ENCODE measurements around the gene DR1.
"Not testable (repeated sequence)": the region's sequence is repeated elsewhere in the genome, so short reads cannot be mapped to it uniquely, and the experiment has no call there.

Gene DR1

GRCh38 chr1:93344484-93344883 is 1.2 kb upstream of the DR1 start:
- DNase-seq: no peak

- no peak for DNase-seq
Observed at GRCh38 chr1:93344886-93345632, 648 bp upstream of the DR1 start.

GRCh38 chr1:93346421-93346993 is 800 bp downstream of the DR1 start:
- DNase-seq: no peak

- no peak for DNase-seq
Observed at GRCh38 chr1:93347334-93347899, 1.7 kb downstream of the DR1 start.

GRCh38 chr1:93348104-93348728 is 2.5 kb downstream of the DR1 start:
- DNase-seq: no peak

- DNase-seq: no peak
Observed at GRCh38 chr1:93349231-93350135, 3.8 kb downstream of the DR1 start.

- no peak for DNase-seq
Observed at GRCh38 chr1:93350322-93350721, 4.6 kb downstream of the DR1 start.

GRCh38 chr1:93350875-93351274 is 5.2 kb downstream of the DR1 start:
- DNase-seq: no peak

GRCh38 chr1:93351346-93351745 is 5.6 kb downstream of the DR1 start:
- not testable (repeated sequence) for DNase-seq

GRCh38 chr1:93352376-93352775 is 6.7 kb downstream of the DR1 start:
- no peak for DNase-seq

- DNase-seq: no peak
Observed at GRCh38 chr1:93353286-93353685, 7.6 kb downstream of the DR1 start.

GRCh38 chr1:93354749-93355148 is 9.0 kb downstream of the DR1 start:
- no peak for DNase-seq

GRCh38 chr1:93357242-93357641 is 11.5 kb downstream of the DR1 start:
- DNase-seq: no peak

- no peak for DNase-seq
Observed at GRCh38 chr1:93358293-93358692, 12.6 kb downstream of the DR1 start.

- DNase-seq: no peak
Observed at GRCh38 chr1:93360111-93360510, 14.4 kb downstream of the DR1 start.

GRCh38 chr1:93362237-93362636 is 16.5 kb downstream of the DR1 start:
- DNase-seq: no peak

GRCh38 chr1:93365813-93366212 is 20.1 kb downstream of the DR1 start:
- DNase-seq: no peak

- no peak for DNase-seq
Observed at GRCh38 chr1:93369734-93370133, 24.0 kb downstream of the DR1 start.

- no peak for DNase-seq
Observed at GRCh38 chr1:93374334-93375106, 28.8 kb downstream of the DR1 start.

GRCh38 chr1:93384656-93385055 is 38.9 kb downstream of the DR1 start:
- DNase-seq: no peak

- DNase-seq: not testable (repeated sequence)
Observed at GRCh38 chr1:93386268-93386667, 40.6 kb downstream of the DR1 start.

GRCh38 chr1:93394514-93394913 is 48.8 kb downstream of the DR1 start:
- no peak for DNase-seq
